ENCODE measurements around the gene WDFY3.

DNA sequence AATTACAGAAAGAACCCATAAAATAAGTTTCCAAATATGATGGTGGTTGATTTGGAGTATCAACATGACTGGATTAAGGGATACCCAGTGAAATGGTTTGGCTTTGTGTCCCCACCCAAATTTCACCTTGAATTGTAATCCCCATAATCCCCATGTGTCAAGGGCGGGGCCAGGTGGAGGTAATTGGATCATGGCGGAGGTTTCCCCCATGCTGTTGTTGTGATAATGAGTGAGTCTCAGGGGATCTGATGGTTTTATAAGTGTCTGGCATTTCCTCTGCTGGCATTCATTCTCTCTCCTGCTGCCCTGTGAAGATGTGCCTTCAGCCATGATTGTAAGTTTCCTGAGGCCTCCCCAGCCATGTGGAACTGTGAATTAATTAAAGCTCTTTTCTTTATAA, 39.1 kb downstream of the WDFY3 start:
- TF ChIP-seq POLR2AphosphoS5 (IDR thresholded peaks at IDR 0.05) (no peak), EP300 (IDR thresholded peaks at IDR 0.05) (no peak), POLR2A (IDR thresholded peaks at IDR 0.05) (no peak), CTCF (IDR thresholded peaks at IDR 0.05) (no peak)

All from suprapubic skin (tissue), 4 donors.